Vagina (tissue), 2 donors: ENCODE results near the gene GBP5. TPM values are rescaled to one million over a fixed set of nuclear protein-coding genes. Genes with fewer than 3 reads are reported as not detected.
"Not testable (repeated sequence)": the region's sequence is repeated elsewhere in the genome, so short reads cannot be mapped to it uniquely, and the experiment has no call there.

Source experiments
- DNase-seq, 2 donors: peaks; one replicate each; pipeline ENCODE4 v3.0.0-alpha.2; 2017; ENCODE audit errors: extremely low spot score in 2 of 2
- H3K27ac ChIP-seq: fragments of 200-600 bp; sonication (generic); one replicate; pipeline ENCODE4 v1.5.1; 2019
- H3K27me3 ChIP-seq: fragments of 200-600 bp; sonication (generic); one replicate; pipeline ENCODE4 v1.5.1; 2019
- H3K36me3 ChIP-seq, 2 donors: fragments of 200-600 bp; sonication (generic); one replicate each; pipeline ENCODE4 v1.5.1; 2017 to 2019
- H3K4me1 ChIP-seq: fragments of 200-600 bp; sonication (generic); one replicate; pipeline ENCODE4 v1.5.1; 2019
- H3K4me3 ChIP-seq, 2 donors: fragments of 200-600 bp; sonication (generic); 1 replicate in 1 of 2; 2 replicates in 1 of 2; pipeline ENCODE4 v1.5.1; 2016 to 2019
- H3K9me3 ChIP-seq: fragments of 200-600 bp; sonication (generic); one replicate; pipeline ENCODE4 v1.5.1; 2019
- CTCF ChIP-seq, 3 experiments: fragments of 450-650 bp in 2 of 3; fragments of 200-600 bp in 1 of 3; sonication (generic) in 1 of 3; IDR thresholded peaks; one replicate each; pipeline ENCODE4 v1.5.1; 2017 to 2019; ENCODE audit warnings: antibody characterized with exemption in 3 of 3, mild to moderate bottlenecking in 2 of 3, moderate library complexity in 2 of 3
- POLR2A ChIP-seq, 2 donors: fragments of 450-650 bp; IDR thresholded peaks; one replicate each; pipeline ENCODE4 v1.6.1; 2017; ENCODE audit warnings: antibody characterized with exemption in 2 of 2, mild to moderate bottlenecking in 2 of 2, moderate library complexity in 2 of 2
- POLR2AphosphoS5 ChIP-seq, 2 donors: sonication (generic); formaldehyde crosslinking; IDR thresholded peaks; one replicate each; pipeline ENCODE4 v1.9.0; 2017; ENCODE audit warnings: antibody characterized with exemption in 2 of 2, mild to moderate bottlenecking in 2 of 2, low read depth in 1 of 2; ENCODE audit not compliant: insufficient read depth in 1 of 2
- intact Hi-C: fragments of 100-400 bp; cut with DNase I; formaldehyde crosslinking; loops from one replicate; pipeline ENCODE4 v1.15.1; 2023
- total RNA-seq: library from RNA; depleted of rRNA; stranded (reverse); fragments of >200 nt; gene quantifications from one replicate; pipeline ENCODE4 v1.2.3, GENCODE V29; 2016

Gene GBP5
- total RNA-seq, 1 donor from 2014 or later: 4.2 TPM

DNA sequence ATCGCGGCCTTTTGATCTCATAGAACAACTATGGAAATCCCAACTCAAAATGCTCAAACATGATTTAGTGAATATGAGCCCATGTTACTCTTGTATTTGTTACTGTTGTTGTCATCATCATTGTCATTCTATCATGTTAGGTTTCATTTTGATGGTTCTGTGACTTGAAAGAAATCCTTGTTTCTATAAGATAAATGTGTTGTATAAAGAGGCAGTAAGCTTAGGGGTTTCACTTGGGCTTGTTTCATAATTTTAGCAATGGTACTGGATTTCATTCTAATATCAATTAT, 15.3 kb upstream of the GBP5 start:
- no peak for TF ChIP-seq POLR2A (IDR thresholded peaks at IDR 0.05)
- no peak for TF ChIP-seq CTCF (IDR thresholded peaks at IDR 0.05)
- TF ChIP-seq POLR2AphosphoS5 (IDR thresholded peaks at IDR 0.05; ENCODE audit: insufficient read depth in 1 of 2, low read depth in 1 of 2): no peak
- Histone ChIP-seq H3K27ac (no peak overlapping the region), H3K9me3 (no peaks in the 10 kb centered on the region), H3K4me1 (peaks cover 17% of the 10 kb centered on the region), H3K4me3 (no peak overlapping the region), H3K36me3 (no peaks in the 10 kb centered on the region), H3K27me3 (no peaks in the 10 kb centered on the region)
- no peak for DNase-seq
- intact Hi-C loops: no loop called here

DNA sequence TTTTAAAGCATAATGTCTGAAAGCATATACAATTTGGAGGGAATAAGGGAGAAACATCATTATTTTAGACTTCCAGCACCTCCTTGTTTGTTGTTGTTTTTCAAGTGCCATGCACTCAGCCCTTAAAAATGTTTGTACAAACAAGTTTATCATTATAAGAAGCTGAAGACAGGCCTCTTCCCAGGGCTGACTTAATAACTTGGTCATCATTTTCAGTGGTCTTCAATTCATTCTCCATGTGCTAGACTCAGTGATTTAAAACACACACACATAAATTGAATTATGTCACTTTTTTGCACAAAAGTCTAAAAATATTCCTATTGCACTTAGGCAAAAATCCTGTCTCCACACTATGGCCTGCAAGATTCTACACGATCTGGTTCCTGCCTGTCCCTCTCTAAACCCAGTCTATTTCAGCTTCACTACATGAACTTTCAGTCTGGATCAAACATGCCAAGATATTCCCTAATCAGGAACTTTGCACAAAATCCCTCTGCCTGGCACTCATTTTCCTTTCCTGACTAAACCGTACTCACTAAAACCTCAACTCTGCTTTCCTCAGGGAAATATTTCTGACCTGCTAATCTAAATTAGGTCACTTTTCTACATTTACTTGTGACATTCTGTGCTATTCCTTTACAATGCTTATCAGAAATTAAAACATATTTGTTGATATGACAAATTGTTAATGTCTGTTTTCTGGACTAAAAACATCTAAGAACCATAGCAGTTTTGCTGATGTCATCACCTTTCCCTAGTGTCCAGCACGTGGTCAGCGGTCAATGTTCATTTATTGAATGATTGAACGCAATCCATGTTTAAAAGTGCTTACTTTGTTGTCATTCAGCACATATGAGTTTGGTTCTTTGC, 14.8 kb upstream of the GBP5 start:
- Histone ChIP-seq H3K9me3 (no peaks in the 10 kb centered on the region), H3K36me3 (no peaks in the 10 kb centered on the region), H3K27ac (peak overlapping the region; percentile 3), H3K4me1 (peaks cover 17% of the 10 kb centered on the region), H3K4me3 (no peak overlapping the region), H3K27me3 (no peaks in the 10 kb centered on the region)
- intact Hi-C loops: no loop called here
- DNase-seq: no peak
- TF ChIP-seq POLR2A (IDR thresholded peaks at IDR 0.05) (no peak), CTCF (IDR thresholded peaks at IDR 0.05) (no peak), POLR2AphosphoS5 (IDR thresholded peaks at IDR 0.05; ENCODE audit: insufficient read depth in 1 of 2, low read depth in 1 of 2) (no peak)

DNA sequence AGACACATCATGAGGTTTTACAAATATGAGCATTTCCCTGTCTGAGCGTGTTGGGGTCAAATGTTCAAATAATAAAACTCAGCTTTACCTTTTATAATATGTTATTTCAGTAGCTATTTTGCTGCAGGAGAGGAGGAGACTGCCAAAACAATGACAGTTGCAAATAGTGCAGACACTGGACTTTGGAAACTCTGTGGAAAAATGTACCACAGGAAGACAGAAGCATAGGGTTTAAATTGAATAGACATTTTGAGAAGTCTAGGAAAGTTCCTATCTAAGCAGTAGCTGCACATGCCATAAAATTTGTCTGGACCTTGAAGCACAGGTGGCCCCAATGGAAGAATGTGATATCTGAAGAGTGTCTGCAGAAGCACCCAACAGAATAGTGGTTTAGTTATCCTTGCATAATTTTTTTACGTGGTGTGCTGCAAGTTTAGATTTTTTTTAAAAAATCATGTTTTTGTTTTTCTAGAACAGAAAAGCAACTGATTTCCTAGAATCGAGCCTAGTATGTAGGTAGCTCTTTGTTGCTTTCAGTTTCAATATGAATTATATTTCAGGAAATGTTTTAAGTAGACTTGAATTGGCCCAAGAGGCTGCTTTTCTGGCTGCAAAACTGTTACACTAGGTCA, 14.0 kb upstream of the GBP5 start:
- no peaks in the 10 kb centered on the region for H3K27me3 ChIP-seq
- TF ChIP-seq POLR2A (IDR thresholded peaks at IDR 0.05): no peak
- no peak for TF ChIP-seq POLR2AphosphoS5 (IDR thresholded peaks at IDR 0.05; ENCODE audit: insufficient read depth in 1 of 2, low read depth in 1 of 2)
- no peak for TF ChIP-seq CTCF (IDR thresholded peaks at IDR 0.05)
- no peak overlapping the region for H3K27ac ChIP-seq
- no peak for DNase-seq
- H3K9me3 ChIP-seq: no peaks in the 10 kb centered on the region
- intact Hi-C loops: no loop called here
- H3K4me1 ChIP-seq: peaks cover 17% of the 10 kb centered on the region
- H3K36me3 ChIP-seq: no peaks in the 10 kb centered on the region
- H3K4me3 ChIP-seq: no peak overlapping the region

- no peak for DNase-seq
- Histone ChIP-seq H3K4me1 (peaks cover 17% of the 10 kb centered on the region), H3K36me3 (no peaks in the 10 kb centered on the region), H3K27ac (no peak overlapping the region), H3K9me3 (no peaks in the 10 kb centered on the region), H3K4me3 (no peak overlapping the region), H3K27me3 (no peaks in the 10 kb centered on the region)
- TF ChIP-seq POLR2A (IDR thresholded peaks at IDR 0.05) (no peak), CTCF (IDR thresholded peaks at IDR 0.05) (no peak), POLR2AphosphoS5 (IDR thresholded peaks at IDR 0.05; ENCODE audit: insufficient read depth in 1 of 2, low read depth in 1 of 2) (no peak)
- intact Hi-C loops: no loop called here
Measured at GRCh38 chr1:89285745-89286380, 13.2 kb upstream of the GBP5 start.

DNA sequence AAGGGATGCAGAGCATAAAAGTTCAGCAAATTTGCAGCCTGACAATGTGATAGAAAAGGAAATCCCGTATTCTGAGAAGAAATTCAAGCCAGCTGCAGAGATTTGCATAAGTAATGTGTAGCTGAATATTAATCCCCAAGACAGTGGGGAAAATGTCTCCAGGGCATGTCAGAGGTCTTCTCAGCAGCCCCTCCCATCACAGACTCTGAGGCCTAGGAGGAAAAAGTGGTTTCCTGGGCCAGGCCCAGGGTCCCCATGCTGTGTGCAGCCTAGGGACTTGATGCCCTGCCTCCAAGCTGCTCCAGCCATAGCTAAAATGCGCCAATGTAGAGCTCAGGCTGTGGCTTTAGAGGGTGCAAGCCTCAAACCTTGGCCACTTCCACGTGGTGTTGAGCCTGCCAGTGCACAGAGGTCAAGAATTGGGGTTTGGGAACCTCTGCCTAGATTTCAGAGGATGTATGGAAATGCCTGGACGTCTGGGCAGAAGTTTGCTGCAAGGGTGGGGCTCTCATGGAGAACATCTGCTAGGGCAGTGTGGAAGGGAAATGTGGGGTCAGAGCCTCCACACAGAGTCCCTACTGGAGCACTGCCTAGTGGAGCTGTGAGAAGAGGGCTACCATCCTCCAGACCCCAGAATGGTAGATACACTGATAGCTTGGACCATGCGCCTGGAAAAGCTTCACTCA, 11.6 kb upstream of the GBP5 start:
- H3K27ac ChIP-seq, H3K9me3 ChIP-seq, H3K27me3 ChIP-seq, DNase-seq, H3K36me3 ChIP-seq, H3K4me3 ChIP-seq, intact Hi-C loops: not testable (repeated sequence)
- peaks cover 17% of the 10 kb centered on the region for H3K4me1 ChIP-seq
